Measurements from ENCODE around the gene TRAPPC3L.

DNA sequence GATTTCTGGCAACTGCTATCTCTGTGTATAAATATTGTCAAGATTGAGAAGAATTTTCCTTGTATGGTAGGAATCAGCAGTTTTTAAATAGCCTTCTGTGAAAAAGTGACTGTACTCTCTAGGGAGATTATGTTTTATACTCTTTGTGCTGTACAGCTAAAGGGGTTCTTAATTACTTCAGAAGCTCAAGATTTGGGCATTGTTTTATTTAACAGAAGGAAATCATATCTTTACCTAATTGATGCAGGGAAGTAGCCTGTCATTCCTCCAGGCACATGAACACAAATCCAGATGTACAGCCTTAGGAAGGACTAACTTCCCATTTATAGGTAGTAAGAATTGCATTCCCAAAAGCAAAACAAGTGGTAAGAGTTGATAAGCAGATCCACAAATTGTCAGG, 32.8 kb downstream of the TRAPPC3L start:
- TF ChIP-seq HDAC3 (IDR thresholded peaks at IDR 0.05; ENCODE audit: borderline replicate concordance, partially characterized antibody) (no peak), BHLHE40 (IDR thresholded peaks at IDR 0.05; ENCODE audit: low read length) (no peak), ZBTB7A (IDR thresholded peaks at IDR 0.05; ENCODE audit: borderline replicate concordance, control insufficient read depth, low read depth, low read length) (no peak), SREBF1 (IDR thresholded peaks at IDR 0.05; ENCODE audit: borderline replicate concordance, low read depth, low read length) (no peak), ZC3H4 (CRISPR knock-in tag; IDR thresholded peaks at IDR 0.05; ENCODE audit: borderline replicate concordance) (no peak), CBX3 (IDR thresholded peaks at IDR 0.05; ENCODE audit: borderline replicate concordance in 1 of 2, low read length in 2 of 2) (no peak)
- TF ChIP-seq, protein P1, sequence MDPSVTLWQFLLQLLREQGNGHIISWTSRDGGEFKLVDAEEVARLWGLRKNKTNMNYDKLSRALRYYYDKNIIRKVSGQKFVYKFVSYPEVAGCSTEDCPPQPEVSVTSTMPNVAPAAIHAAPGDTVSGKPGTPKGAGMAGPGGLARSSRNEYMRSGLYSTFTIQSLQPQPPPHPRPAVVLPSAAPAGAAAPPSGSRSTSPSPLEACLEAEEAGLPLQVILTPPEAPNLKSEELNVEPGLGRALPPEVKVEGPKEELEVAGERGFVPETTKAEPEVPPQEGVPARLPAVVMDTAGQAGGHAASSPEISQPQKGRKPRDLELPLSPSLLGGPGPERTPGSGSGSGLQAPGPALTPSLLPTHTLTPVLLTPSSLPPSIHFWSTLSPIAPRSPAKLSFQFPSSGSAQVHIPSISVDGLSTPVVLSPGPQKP (CRISPR knock-in tag; IDR thresholded peaks at IDR 0.05), result no peak
- TF ChIP-seq, protein P2, sequence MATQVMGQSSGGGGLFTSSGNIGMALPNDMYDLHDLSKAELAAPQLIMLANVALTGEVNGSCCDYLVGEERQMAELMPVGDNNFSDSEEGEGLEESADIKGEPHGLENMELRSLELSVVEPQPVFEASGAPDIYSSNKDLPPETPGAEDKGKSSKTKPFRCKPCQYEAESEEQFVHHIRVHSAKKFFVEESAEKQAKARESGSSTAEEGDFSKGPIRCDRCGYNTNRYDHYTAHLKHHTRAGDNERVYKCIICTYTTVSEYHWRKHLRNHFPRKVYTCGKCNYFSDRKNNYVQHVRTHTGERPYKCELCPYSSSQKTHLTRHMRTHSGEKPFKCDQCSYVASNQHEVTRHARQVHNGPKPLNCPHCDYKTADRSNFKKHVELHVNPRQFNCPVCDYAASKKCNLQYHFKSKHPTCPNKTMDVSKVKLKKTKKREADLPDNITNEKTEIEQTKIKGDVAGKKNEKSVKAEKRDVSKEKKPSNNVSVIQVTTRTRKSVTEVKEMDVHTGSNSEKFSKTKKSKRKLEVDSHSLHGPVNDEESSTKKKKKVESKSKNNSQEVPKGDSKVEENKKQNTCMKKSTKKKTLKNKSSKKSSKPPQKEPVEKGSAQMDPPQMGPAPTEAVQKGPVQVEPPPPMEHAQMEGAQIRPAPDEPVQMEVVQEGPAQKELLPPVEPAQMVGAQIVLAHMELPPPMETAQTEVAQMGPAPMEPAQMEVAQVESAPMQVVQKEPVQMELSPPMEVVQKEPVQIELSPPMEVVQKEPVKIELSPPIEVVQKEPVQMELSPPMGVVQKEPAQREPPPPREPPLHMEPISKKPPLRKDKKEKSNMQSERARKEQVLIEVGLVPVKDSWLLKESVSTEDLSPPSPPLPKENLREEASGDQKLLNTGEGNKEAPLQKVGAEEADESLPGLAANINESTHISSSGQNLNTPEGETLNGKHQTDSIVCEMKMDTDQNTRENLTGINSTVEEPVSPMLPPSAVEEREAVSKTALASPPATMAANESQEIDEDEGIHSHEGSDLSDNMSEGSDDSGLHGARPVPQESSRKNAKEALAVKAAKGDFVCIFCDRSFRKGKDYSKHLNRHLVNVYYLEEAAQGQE (IDR thresholded peaks at IDR 0.05; ENCODE audit: borderline replicate concordance), result no peak
- TF ChIP-seq, protein P2 (CRISPR knock-in tag; IDR thresholded peaks at IDR 0.05; ENCODE audit: low read depth), result no peak
- TF ChIP-seq, protein P3, sequence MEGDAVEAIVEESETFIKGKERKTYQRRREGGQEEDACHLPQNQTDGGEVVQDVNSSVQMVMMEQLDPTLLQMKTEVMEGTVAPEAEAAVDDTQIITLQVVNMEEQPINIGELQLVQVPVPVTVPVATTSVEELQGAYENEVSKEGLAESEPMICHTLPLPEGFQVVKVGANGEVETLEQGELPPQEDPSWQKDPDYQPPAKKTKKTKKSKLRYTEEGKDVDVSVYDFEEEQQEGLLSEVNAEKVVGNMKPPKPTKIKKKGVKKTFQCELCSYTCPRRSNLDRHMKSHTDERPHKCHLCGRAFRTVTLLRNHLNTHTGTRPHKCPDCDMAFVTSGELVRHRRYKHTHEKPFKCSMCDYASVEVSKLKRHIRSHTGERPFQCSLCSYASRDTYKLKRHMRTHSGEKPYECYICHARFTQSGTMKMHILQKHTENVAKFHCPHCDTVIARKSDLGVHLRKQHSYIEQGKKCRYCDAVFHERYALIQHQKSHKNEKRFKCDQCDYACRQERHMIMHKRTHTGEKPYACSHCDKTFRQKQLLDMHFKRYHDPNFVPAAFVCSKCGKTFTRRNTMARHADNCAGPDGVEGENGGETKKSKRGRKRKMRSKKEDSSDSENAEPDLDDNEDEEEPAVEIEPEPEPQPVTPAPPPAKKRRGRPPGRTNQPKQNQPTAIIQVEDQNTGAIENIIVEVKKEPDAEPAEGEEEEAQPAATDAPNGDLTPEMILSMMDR (IDR thresholded peaks at IDR 0.05 in 2 of 3, conservative IDR thresholded peaks at IDR 0.05 in 1 of 3; ENCODE audit: insufficient read depth in 2 of 3, low read depth in 1 of 3, low read length in 3 of 3), result no peak
